HepG2 (cell line): ENCODE results near the gene BCL6B. TPM values are rescaled to one million over a fixed set of nuclear protein-coding genes. Genes with fewer than 3 reads are reported as not detected.

Experiments used
- ATAC-seq: fragments of 200-7000 bp; cut with Tn5 transposase; 3 replicates; pipeline ENCODE4 v1.9.1; 2020; ENCODE audit warnings: mild to moderate bottlenecking, moderate library complexity
- BruUV-seq: library from RNA; stranded (reverse); fragments of 400-500 nt; replicated peaks from 2 replicates; lab custom pipeline; 2021; lab: Mats Ljungman, UMichigan
- CTCF ChIA-PET: fragments of 300-600 bp; formaldehyde crosslinking; extraction: SDS; loops from one replicate; lab custom pipeline; 2021; ENCODE audit warnings: low total read pairs, inconsistent platforms, low intra/inter-chr PET ratio; lab: Yijun Ruan, JAX
- POLR2A ChIA-PET: fragments of 350-600 bp; sonication (Branson Sonifier 250); formaldehyde crosslinking; loops from one replicate; lab custom pipeline; 2020; ENCODE audit warnings: antibody characterized with exemption, inconsistent platforms; lab: Yijun Ruan, JAX
- DNase-seq: peaks from one replicate; pipeline ENCODE4 v3.0.0-alpha.2; 2015; ENCODE audit warnings: low spot score
- FAIRE-seq: peaks from 3 replicates; lab custom pipeline; 2011; peaks lifted over from hg19 to GRCh38; lab: Jason Lieb, UNC
- H2AFZ ChIP-seq: one replicate; pipeline ENCODE4 v1.6.1; 2011; ENCODE audit warnings: low read length, inconsistent platforms
- H3K27ac ChIP-seq: fragments of 300-600 bp; 3 replicates; pipeline ENCODE4 v1.8.0; 2011; ENCODE audit warnings: mixed run types, mild to moderate bottlenecking, mixed read lengths, low read length, inconsistent platforms; ENCODE audit not compliant: insufficient read depth; ENCODE audit errors: extremely low read length
- H3K27me3 ChIP-seq, 2 experiments: fragments of 200-600 bp in 1 of 2; 2 replicates in 1 of 2; 3 replicates in 1 of 2; pipeline versions ENCODE4 v1.6.0 to v1.8.0; 2011; ENCODE audit warnings: low read length in 2 of 2, mild to moderate bottlenecking in 2 of 2, moderate library complexity in 2 of 2, inconsistent platforms in 1 of 2; ENCODE audit not compliant: insufficient read depth in 2 of 2, control insufficient read depth in 1 of 2
- H3K36me3 ChIP-seq, 2 experiments: fragments of 200-600 bp in 1 of 2; replicated peaks in 1 of 2; 2 replicates in 1 of 2; 3 replicates in 1 of 2; pipeline versions ENCODE4 v1.5.1 to v1.8.0; 2011; ENCODE audit warnings: low read length in 2 of 2, inconsistent platforms in 1 of 2; ENCODE audit not compliant: insufficient read depth in 2 of 2, control insufficient read depth in 1 of 2
- H3K4me1 ChIP-seq: 2 replicates; pipeline ENCODE4 v1.5.1; 2012; ENCODE audit warnings: low read length, inconsistent platforms; ENCODE audit not compliant: insufficient read depth
- H3K4me2 ChIP-seq: 2 replicates; pipeline ENCODE4 v1.6.0; 2011; ENCODE audit warnings: low read depth, low read length, inconsistent platforms
- H3K4me3 ChIP-seq, 3 experiments: fragments of 200-600 bp in 1 of 3; sonication (generic), shearing (Covaris generic) in 1 of 3; replicated peaks in 1 of 3; 2 replicates each; pipeline ENCODE4 v1.5.1; 2011 to 2016; ENCODE audit warnings: low read length in 3 of 3, inconsistent platforms in 2 of 3, low read depth in 2 of 3, mild to moderate bottlenecking in 2 of 3, control low read depth in 1 of 3, mixed read lengths in 1 of 3; ENCODE audit not compliant: insufficient read depth in 1 of 3
- H3K79me2 ChIP-seq: one replicate; pipeline ENCODE4 v1.6.1; 2011; ENCODE audit warnings: low read length, inconsistent platforms; ENCODE audit not compliant: insufficient read depth
- H3K9ac ChIP-seq: 2 replicates; pipeline ENCODE4 v1.6.0; 2011; ENCODE audit warnings: mild to moderate bottlenecking, low read depth, low read length, inconsistent platforms; ENCODE audit not compliant: insufficient read depth
- H3K9me3 ChIP-seq: 2 replicates; pipeline ENCODE4 v1.5.1; 2012; ENCODE audit warnings: mild to moderate bottlenecking, low read length
- H4K20me1 ChIP-seq: 2 replicates; pipeline ENCODE4 v1.6.0; 2011; ENCODE audit warnings: inconsistent platforms, mild to moderate bottlenecking, low read length, moderate library complexity; ENCODE audit not compliant: insufficient read depth
- CHCHD3 ChIP-seq: sonication (generic); formaldehyde crosslinking; IDR thresholded peaks from 2 replicates; pipeline ENCODE4 v1.8.0; 2022; ENCODE audit warnings: mild to moderate bottlenecking, missing genetic modification reagents, moderate library complexity
- IRF1 ChIP-seq: sonication (generic); formaldehyde crosslinking; IDR thresholded peaks from 2 replicates; pipeline ENCODE4 v1.4.0; 2020; ENCODE audit warnings: low read depth, mild to moderate bottlenecking, missing genetic modification reagents
- ZBTB14 ChIP-seq: sonication (generic); formaldehyde crosslinking; IDR thresholded peaks from 2 replicates; pipeline ENCODE4 v1.4.0; 2020; ENCODE audit warnings: missing genetic modification reagents
- ZNF816 ChIP-seq: sonication (generic); formaldehyde crosslinking; IDR thresholded peaks from 2 replicates; pipeline ENCODE4 v1.8.0; 2022; ENCODE audit warnings: missing genetic modification reagents, mild to moderate bottlenecking, borderline replicate concordance
- WGBS: methylation state at CpG from one replicate; pipeline ENCODE4 v1.1.6; 2017; ENCODE audit warnings: low lambda C conversion rate; 5-methylcytosine and 5-hydroxymethylcytosine counted together
- in situ Hi-C: cut with HindIII; loops from 2 replicates; pipeline ENCODE4 v1.10.0; 2017; ENCODE audit warnings: low pct_unique_long_range_greater_than_20kb; ENCODE audit not compliant: extremely low pct_ligation_motif_present
- intact Hi-C: fragments of 100-400 bp; cut with micrococcal nuclease; formaldehyde crosslinking; loops from one replicate; pipeline ENCODE4 v1.10.0; 2022; ENCODE audit not compliant: unreplicated experiment
- polyA plus RNA-seq, 8 experiments: library from polyadenylated mRNA; depleted of rRNA in 3 of 8; stranded (reverse) in 7 of 8; unstranded in 1 of 8; fragments of >200 nt; fragmentation: Illumina TruSeq in 4 of 8; extraction: Trizol in 4 of 8; gene quantifications; 2 replicates each; pipeline versions ENCODE4 v1.2.1 to v1.2.3, GENCODE V29; 2011 to 2016; ENCODE audit warnings: low read depth in 4 of 8, missing spikeins in 1 of 8, mixed read lengths in 1 of 8; ENCODE audit not compliant: insufficient read depth in 1 of 8
- total RNA-seq, 5 experiments: library from RNA; depleted of rRNA; stranded (reverse); fragments of >200 nt; fragmentation: Illumina TruSeq; extraction: Trizol; gene quantifications; 2 replicates each; pipeline ENCODE4 v1.2.3, GENCODE V29; 2016; ENCODE audit warnings: low read depth in 1 of 5

Gene BCL6B
- total and polyA plus RNA-seq, 2 of the 13 experiments (the other 11 are each of a cell fraction or from before 2014, with no cell fraction given), result not detected

- no peak for FAIRE-seq
Observed at GRCh38 chr17:7029659-7030058, 6.8 kb downstream of the BCL6B start.

More at GRCh38 chr17:7029659-7030058, 6.8 kb downstream of the BCL6B start:
- H2AFZ ChIP-seq, result no peak overlapping the region
- H3K79me2 ChIP-seq, result no peaks in the 10 kb centered on the region
- BruUV-seq, result no TSS peak
- no peaks in the 10 kb centered on the region for H3K9me3 ChIP-seq
- H4K20me1 ChIP-seq, result no peaks in the 10 kb centered on the region
- H3K4me2 ChIP-seq, result no peak overlapping the region
- DNase-seq (no peak), ATAC-seq (no peak)
- H3K4me3 ChIP-seq, result no peak overlapping the region
- peaks cover 1 to 24% of the 10 kb centered on the region in 2 experiments; a peak in 3 of 5 replicates for H3K27me3 ChIP-seq
- TF ChIP-seq ZBTB14 (CRISPR knock-in tag), result no peak
- TF ChIP-seq ZNF816 (CRISPR knock-in tag), result no peak
- no peak for TF ChIP-seq CHCHD3 (CRISPR knock-in tag)
- no peak for TF ChIP-seq IRF1 (CRISPR knock-in tag)
- H3K27ac ChIP-seq, result no peak overlapping the region
- POLR2A ChIA-PET, result no interaction called here
- intact Hi-C loops, result loop anchor here (10.0 kb wide), 1 partner anchor 185 kb away; no protein-coding TSS in a partner anchor
- CTCF ChIA-PET, result no interaction called here
- no peak overlapping the region for H3K9ac ChIP-seq
- in situ Hi-C loops, result no loop called here
- WGBS, result 78% methylated on average over 8 of the region's 8 CpGs
- H3K36me3 ChIP-seq, result no peaks in the 10 kb centered on the region
- peaks cover 29% of the 10 kb centered on the region for H3K4me1 ChIP-seq
